H1 (cell line): Measurements from ENCODE around the gene PLCL1. TPM values are rescaled to one million over a fixed set of nuclear protein-coding genes. Genes with fewer than 3 reads are reported as not detected.

Experiments
- CTCF ChIA-PET: fragments of 300-600 bp; sonication (Branson Sonifier 250); formaldehyde crosslinking; loops from one replicate; lab custom pipeline; 2021; ENCODE audit not compliant: partially characterized antibody; lab: Charles Lee
- POLR2A ChIA-PET: fragments of 300-600 bp; sonication (Branson Sonifier 250); formaldehyde crosslinking; loops from one replicate; lab custom pipeline; 2021; ENCODE audit warnings: inconsistent platforms; ENCODE audit not compliant: partially characterized antibody; lab: Charles Lee
- DNase-seq, 2 experiments: peaks; one replicate each; pipeline versions ENCODE4 v3.0.0 to v3.0.0-alpha.2; 2010 to 2022; ENCODE audit warnings: low spot score in 2 of 2, low read depth in 1 of 2, mixed read lengths in 1 of 2
- FAIRE-seq: peaks from 2 replicates; lab custom pipeline; 2011; peaks lifted over from hg19 to GRCh38; lab: Jason Lieb, UNC
- H2AFZ ChIP-seq: 2 replicates; pipeline ENCODE4 v1.8.1; 2012; ENCODE audit warnings: low read length, inconsistent platforms
- H2AK5ac ChIP-seq: 2 replicates; pipeline ENCODE4 v1.6.1; 2013; ENCODE audit warnings: low read depth, low read length
- H2BK120ac ChIP-seq: replicated peaks from 2 replicates; pipeline ENCODE3; 2013; ENCODE audit warnings: low read depth, low read length, inconsistent platforms
- H2BK12ac ChIP-seq: 2 replicates; pipeline ENCODE4 v1.6.1; 2013; ENCODE audit warnings: low read depth, low read length
- H2BK15ac ChIP-seq: 2 replicates; pipeline ENCODE4 v1.6.1; 2013; ENCODE audit warnings: low read length
- H2BK20ac ChIP-seq: 2 replicates; pipeline ENCODE4 v1.6.1; 2013; ENCODE audit warnings: low read length
- H2BK5ac ChIP-seq: 2 replicates; pipeline ENCODE4 v1.6.1; 2013; ENCODE audit warnings: low read depth, low read length
- H3K14ac ChIP-seq: 2 replicates; pipeline ENCODE4 v1.6.1; 2013; ENCODE audit warnings: inconsistent platforms; ENCODE audit not compliant: insufficient read length
- H3K18ac ChIP-seq: 2 replicates; pipeline ENCODE4 v1.6.1; 2013; ENCODE audit warnings: low read length; ENCODE audit errors: extremely low read depth
- H3K23ac ChIP-seq: 2 replicates; pipeline ENCODE4 v1.6.1; 2013; ENCODE audit warnings: inconsistent platforms; ENCODE audit not compliant: insufficient read length
- H3K23me2 ChIP-seq: 2 replicates; pipeline ENCODE4 v1.6.1; 2013; ENCODE audit warnings: low read depth, low read length
- H3K27ac ChIP-seq: 2 replicates; pipeline ENCODE4 v1.6.1; 2011; ENCODE audit warnings: low read depth, low read length, inconsistent platforms
- H3K27me3 ChIP-seq, 4 experiments: replicated peaks in 1 of 4; 1 replicate in 1 of 4; 2 replicates in 3 of 4; pipeline versions ENCODE4 v1.6.1 to v1.8.1; 2011 to 2013; ENCODE audit warnings: low read length in 3 of 4, mild to moderate bottlenecking in 3 of 4, inconsistent platforms in 2 of 4, mixed read lengths in 2 of 4, moderate library complexity in 1 of 4; ENCODE audit not compliant: control insufficient read depth in 3 of 4, insufficient read depth in 3 of 4; ENCODE audit errors: extremely low read depth in 1 of 4
- H3K36me3 ChIP-seq, 4 experiments: 2 replicates each; pipeline versions ENCODE4 v1.6.1 to v1.8.1; 2011 to 2013; ENCODE audit warnings: mild to moderate bottlenecking in 4 of 4, low read length in 3 of 4, moderate library complexity in 2 of 4, control low read depth in 1 of 4, inconsistent platforms in 1 of 4; ENCODE audit not compliant: insufficient read depth in 4 of 4, control insufficient read depth in 2 of 4
- H3K4ac ChIP-seq: replicated peaks from 2 replicates; pipeline ENCODE3; 2013; ENCODE audit warnings: low read length, low read depth, mixed read lengths, inconsistent platforms; ENCODE audit not compliant: insufficient read length
- H3K4me1 ChIP-seq, 4 experiments: replicated peaks in 1 of 4; 1 replicate in 1 of 4; 2 replicates in 3 of 4; pipeline versions ENCODE4 v1.6.1 to v1.8.1; 2011 to 2013; ENCODE audit warnings: low read length in 3 of 4, inconsistent platforms in 2 of 4, mixed read lengths in 1 of 4; ENCODE audit not compliant: insufficient read depth in 4 of 4, control insufficient read depth in 3 of 4
- H3K4me2 ChIP-seq, 2 experiments: 2 replicates each; pipeline versions ENCODE4 v1.6.1 to v1.8.1; 2011 to 2013; ENCODE audit warnings: low read depth in 2 of 2, low read length in 2 of 2, control low read depth in 1 of 2, inconsistent platforms in 1 of 2, mild to moderate bottlenecking in 1 of 2; ENCODE audit not compliant: insufficient read depth in 1 of 2
- H3K4me3 ChIP-seq, 4 experiments: fragments of 200-600, 300-600 bp in 1 of 4; sonication (generic), shearing (Covaris generic), sonication (Bioruptor Twin) in 1 of 4; 2 replicates each; pipeline versions ENCODE4 v1.5.1 to v1.8.1; 2011 to 2016; ENCODE audit warnings: low read length in 4 of 4, low read depth in 3 of 4, control low read depth in 2 of 4, inconsistent platforms in 2 of 4, mild to moderate bottlenecking in 2 of 4, mixed read lengths in 1 of 4, moderate library complexity in 1 of 4; ENCODE audit not compliant: insufficient read depth in 2 of 4; ENCODE audit errors: extremely low read depth in 1 of 4
- H3K56ac ChIP-seq: replicated peaks from 2 replicates; pipeline ENCODE3; 2013; ENCODE audit warnings: low read depth, mild to moderate bottlenecking, mixed read lengths, low read length, inconsistent platforms; ENCODE audit not compliant: insufficient read length
- H3K79me1 ChIP-seq: 2 replicates; pipeline ENCODE4 v1.6.1; 2013; ENCODE audit warnings: low read depth, low read length, control low read depth
- H3K79me2 ChIP-seq, 2 experiments: 2 replicates each; pipeline versions ENCODE4 v1.6.1 to v1.8.1; 2012 to 2013; ENCODE audit warnings: low read length in 2 of 2, mild to moderate bottlenecking in 2 of 2, inconsistent platforms in 1 of 2; ENCODE audit not compliant: insufficient read depth in 2 of 2, control insufficient read depth in 1 of 2
- H3K9ac ChIP-seq, 4 experiments: replicated peaks in 1 of 4; 1 replicate in 1 of 4; 2 replicates in 3 of 4; pipeline versions ENCODE4 v1.6.1 to v1.8.1; 2011 to 2013; ENCODE audit warnings: low read depth in 3 of 4, low read length in 3 of 4, control low read depth in 2 of 4, mild to moderate bottlenecking in 2 of 4, moderate library complexity in 2 of 4, inconsistent platforms in 1 of 4; ENCODE audit errors: extremely low read depth in 1 of 4
- H3K9me3 ChIP-seq, 2 experiments: 2 replicates each; pipeline versions ENCODE4 v1.6.1 to v1.8.1; 2012 to 2013; ENCODE audit warnings: mild to moderate bottlenecking in 2 of 2, moderate library complexity in 2 of 2, control low read depth in 1 of 2, inconsistent platforms in 1 of 2, low read depth in 1 of 2, low read length in 1 of 2, mixed read lengths in 1 of 2; ENCODE audit not compliant: insufficient read depth in 2 of 2
- H4K20me1 ChIP-seq, 2 experiments: replicated peaks in 1 of 2; 2 replicates each; pipeline versions ENCODE3 to v1.8.1; 2011 to 2013; ENCODE audit warnings: inconsistent platforms in 2 of 2, low read length in 2 of 2, mild to moderate bottlenecking in 1 of 2; ENCODE audit not compliant: insufficient read depth in 2 of 2, control insufficient read depth in 1 of 2
- H4K5ac ChIP-seq: 2 replicates; pipeline ENCODE4 v1.6.1; 2013; ENCODE audit warnings: low read length, low read depth, mixed read lengths, inconsistent platforms; ENCODE audit not compliant: insufficient read length
- H4K8ac ChIP-seq: 2 replicates; pipeline ENCODE4 v1.8.0; 2013; ENCODE audit warnings: mild to moderate bottlenecking, moderate library complexity, low read length, inconsistent platforms; ENCODE audit not compliant: insufficient read depth; ENCODE audit errors: extremely low read depth
- H4K91ac ChIP-seq: replicated peaks from 2 replicates; pipeline ENCODE3; 2013; ENCODE audit warnings: low read length, mixed read lengths, inconsistent platforms; ENCODE audit not compliant: insufficient read length
- CBX8 ChIP-seq: fragments of 300-800, 300-1000 bp; sonication (generic); IDR thresholded peaks from 2 replicates; pipeline ENCODE4 v1.7.1; 2016; ENCODE audit warnings: low read depth, low read length, borderline replicate concordance
- EP300 ChIP-seq, 2 experiments: IDR thresholded peaks; 1 replicate in 1 of 2; 2 replicates in 1 of 2; pipeline ENCODE4 v1.6.1; 2011 to 2012; ENCODE audit warnings: low read depth in 2 of 2, low read length in 2 of 2, mild to moderate bottlenecking in 2 of 2, borderline replicate concordance in 1 of 2, inconsistent platforms in 1 of 2, moderate library complexity in 1 of 2
- JUN ChIP-seq: IDR thresholded peaks from 2 replicates; pipeline ENCODE4 v1.6.1; 2011; ENCODE audit warnings: low read depth, mild to moderate bottlenecking, improper control_type of control experiment, low read length
- MAFK ChIP-seq: IDR thresholded peaks from 2 replicates; pipeline ENCODE4 v1.6.1; 2012; ENCODE audit warnings: low read depth, mild to moderate bottlenecking, improper control_type of control experiment, low read length
- NANOG ChIP-seq: IDR thresholded peaks from 2 replicates; pipeline ENCODE4 v1.6.1; 2011; ENCODE audit warnings: low read length, low read depth, mild to moderate bottlenecking, inconsistent platforms; ENCODE audit not compliant: insufficient read depth, poor library complexity, severe bottlenecking
- NRF1 ChIP-seq: IDR thresholded peaks from 2 replicates; pipeline ENCODE4 v1.6.1; 2011; ENCODE audit warnings: mild to moderate bottlenecking, low read depth, low read length, improper control_type of control experiment
- PHF8 ChIP-seq: fragments of 200-600 bp; sonication (generic); conservative IDR thresholded peaks from 2 replicates; pipeline ENCODE4 v1.7.1; 2012; ENCODE audit warnings: low read depth, mild to moderate bottlenecking, inconsistent platforms, low read length, moderate library complexity
- POU5F1 ChIP-seq: IDR thresholded peaks from 2 replicates; pipeline ENCODE4 v1.6.1; 2011; ENCODE audit warnings: low read depth, mild to moderate bottlenecking, low read length, moderate library complexity
- SIX5 ChIP-seq: IDR thresholded peaks from 2 replicates; pipeline ENCODE4 v1.6.1; 2011; ENCODE audit warnings: mild to moderate bottlenecking, low read depth, low read length
- SP2 ChIP-seq: IDR thresholded peaks from 2 replicates; pipeline ENCODE4 v1.6.1; 2012; ENCODE audit warnings: mild to moderate bottlenecking, low read length, inconsistent platforms
- SP4 ChIP-seq: IDR thresholded peaks from 2 replicates; pipeline ENCODE4 v1.6.1; 2012; ENCODE audit warnings: low read length, inconsistent platforms
- SUZ12 ChIP-seq: fragments of 200-600 bp; sonication (generic); IDR thresholded peaks from 2 replicates; pipeline ENCODE4 v1.6.1; 2012; ENCODE audit warnings: mild to moderate bottlenecking, inconsistent platforms, low read length, moderate library complexity, mixed read lengths
- WGBS, 2 experiments: shearing (Covaris generic) in 1 of 2; methylation state at CpG; one replicate each; pipeline versions ENCODE4 v1.1.6 to v1.1.7; 2013 to 2015; ENCODE audit warnings: low lambda C conversion rate in 2 of 2, mixed read lengths in 2 of 2, inconsistent platforms in 1 of 2, low coverage in 1 of 2, missing lambda C conversion rate in 1 of 2; ENCODE audit not compliant: insufficient replicate concordance in 2 of 2, insufficient coverage in 1 of 2, insufficient read length in 1 of 2; ENCODE audit errors: extremely low coverage in 1 of 2, missing lambda C conversion rate in 1 of 2; 5-methylcytosine and 5-hydroxymethylcytosine counted together
- polyA plus RNA-seq, 7 experiments: library from polyadenylated mRNA; depleted of rRNA in 3 of 7; stranded (reverse) in 5 of 7; unstranded in 2 of 7; fragments of >200 nt in 5 of 7; fragments of 200-250 nt in 2 of 7; gene quantifications; 1 replicate in 5 of 7; 2 replicates in 1 of 7; 4 replicates in 1 of 7; pipeline versions ENCODE4 v1.2.1 to v1.2.3, GENCODE V29; 2011 to 2013; ENCODE audit warnings: missing spikeins in 2 of 7, mixed read lengths in 2 of 7
- total RNA-seq: library from RNA; stranded (reverse); fragmentation: NEBNext Ultra II Directional; extraction: Animal tissue kit (Norgen Biotek cat#: 25700); gene quantifications from 2 replicates; pipeline ENCODE4 v1.2.1, GENCODE V29; 2021

Gene PLCL1
- total and polyA plus RNA-seq, 2 of the 8 experiments (the other 6 are each of a cell fraction or from before 2014, with no cell fraction given), result not detected

GRCh38 chr2:197994751-197995150 is 190.4 kb downstream of the PLCL1 start:
- H3K4me1 ChIP-seq, result no peaks in the 10 kb centered on the region
- CTCF ChIA-PET, result interaction anchor here (1.0 kb wide), 2 partner anchors 16 to 136 kb away, joined by 3 read pairs; no protein-coding TSS in a partner anchor
- H3K23ac ChIP-seq, result no peak overlapping the region
- H3K36me3 ChIP-seq, result no peaks in the 10 kb centered on the region
- DNase-seq, result no peak
- no peak overlapping the region for H3K4ac ChIP-seq
- no peak overlapping the region for H3K14ac ChIP-seq
- H3K4me2 ChIP-seq, result no peak overlapping the region
- no peak overlapping the region for H2BK120ac ChIP-seq
- H3K9me3 ChIP-seq, result peaks cover 0 to 3% of the 10 kb centered on the region in 2 experiments; a peak in 1 of 4 replicates
- H4K20me1 ChIP-seq, result no peaks in the 10 kb centered on the region
- FAIRE-seq, result no peak
- TF ChIP-seq MAFK, result no peak
- TF ChIP-seq SP2, result no peak
- no peak for TF ChIP-seq CBX8
- no peak for TF ChIP-seq JUN
- TF ChIP-seq SUZ12, result no peak
- no peak for TF ChIP-seq SP4
- TF ChIP-seq NRF1, result no peak
- TF ChIP-seq EP300 (IDR thresholded peaks at IDR 0.05; ENCODE audit: borderline replicate concordance in 1 of 2, low read depth in 2 of 2, low read length in 2 of 2), result no peak
- no peak for TF ChIP-seq PHF8
- TF ChIP-seq NANOG, result no peak
- no peak for TF ChIP-seq POU5F1
- TF ChIP-seq SIX5, result no peak
- H2BK20ac ChIP-seq, result no peak overlapping the region
- no peaks in the 10 kb centered on the region for H3K79me1 ChIP-seq
- H2BK5ac ChIP-seq, result no peak overlapping the region
- no peak overlapping the region for H2BK12ac ChIP-seq
- H2AK5ac ChIP-seq, result no peak overlapping the region
- H2BK15ac ChIP-seq, result no peak overlapping the region
- H3K4me3 ChIP-seq, result no peak overlapping the region
- H3K18ac ChIP-seq, result no peak overlapping the region
- H3K79me2 ChIP-seq, result no peaks in the 10 kb centered on the region
- no peak overlapping the region for H4K5ac ChIP-seq
- H4K91ac ChIP-seq, result no peak overlapping the region
- POLR2A ChIA-PET, result no interaction called here
- no peak overlapping the region for H3K56ac ChIP-seq
- no peak overlapping the region for H4K8ac ChIP-seq
- no peaks in the 10 kb centered on the region; a peak in 1 of 7 replicates for H3K27me3 ChIP-seq
- no peak overlapping the region for H2AFZ ChIP-seq
- WGBS, 2 experiments, result 86% methylated on average over 1 of the region's 1 CpG; no CpG with 5 or more reads in 1 of the 2 experiments
- no peak overlapping the region for H3K27ac ChIP-seq
- H3K9ac ChIP-seq, result no peak overlapping the region
- H3K23me2 ChIP-seq, result no peaks in the 10 kb centered on the region; the same call in 1 of the 2 replicates
